ENCODE data around the gene TEX28.
"Not testable (repeated sequence)": the region's sequence is repeated elsewhere in the genome, so short reads cannot be mapped to it uniquely, and the experiment has no call there.

Gene TEX28

DNA sequence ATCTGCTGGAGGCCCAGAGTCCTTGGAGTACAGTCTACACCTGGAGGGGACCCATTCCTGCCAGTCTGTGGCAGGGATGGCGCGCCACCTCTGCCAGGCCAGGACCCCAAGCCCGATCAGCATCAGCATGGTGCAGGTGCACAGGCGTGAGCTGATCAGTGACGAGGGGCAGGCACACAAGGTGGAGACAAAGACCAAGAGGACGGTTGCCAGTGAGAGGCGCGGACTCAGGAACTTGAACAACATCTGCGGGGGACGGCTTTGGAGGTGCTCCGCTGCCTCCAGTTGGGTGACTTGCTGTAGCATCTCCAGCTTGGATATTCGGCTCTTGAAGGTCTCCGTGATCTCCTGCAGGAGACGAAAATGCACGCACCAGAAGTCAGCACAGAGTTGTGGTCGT lies 61.3 kb downstream of the TEX28 start:
- not testable (repeated sequence) for DNase-seq

DNA sequence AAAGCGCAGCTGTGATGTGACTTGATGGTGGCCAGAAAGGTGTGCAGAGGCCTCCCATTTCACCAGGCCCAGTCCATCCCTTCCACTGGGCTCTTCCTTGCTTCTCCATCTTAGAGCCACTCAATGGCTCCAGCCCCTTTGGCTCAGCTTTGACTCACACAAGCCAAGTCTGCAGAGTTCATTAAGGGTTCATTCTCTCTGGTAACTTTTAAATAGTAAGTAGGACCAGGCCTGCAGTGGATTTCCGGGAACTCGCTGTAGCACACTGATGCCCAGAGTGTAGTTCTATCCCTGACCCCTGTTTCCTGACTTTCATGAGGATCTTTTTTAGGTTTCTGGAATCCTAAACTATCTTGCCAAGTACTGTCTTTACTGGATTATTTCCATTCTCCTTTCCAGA lies 63.5 kb downstream of the TEX28 start:
- DNase-seq, result not testable (repeated sequence)

GRCh38 chrX:154226706-154227105 lies 68.2 kb downstream of the TEX28 start:
- DNase-seq, result not testable (repeated sequence)

GRCh38 chrX:154225292-154225691 lies 69.6 kb downstream of the TEX28 start:
- DNase-seq, result not testable (repeated sequence)

All from stimulated activated CD8-positive, alpha-beta memory T cell treated with anti-CD3 and anti-CD28 coated beads, Interleukin-4, amount 100 ng/mL, for 48 hours (primary cell).